CD4-positive, alpha-beta T cell (primary cell): Measurements from ENCODE around the gene CFAP298. TPM values are rescaled to one million over a fixed set of nuclear protein-coding genes. Genes with fewer than 3 reads are reported as not detected.
"Not testable (repeated sequence)": the region's sequence is repeated elsewhere in the genome, so short reads cannot be mapped to it uniquely, and the experiment has no call there.

Experiments
- ATAC-seq: fragments of 200-7000 bp; cut with Tn5 transposase; one replicate; pipeline ENCODE4 v1.10.0; 2022; ENCODE audit warnings: mild to moderate bottlenecking; ENCODE audit not compliant: poor library complexity
- CTCF ChIA-PET: fragments of 350-600 bp; sonication (Branson Sonifier 250); formaldehyde crosslinking; loops from one replicate; lab custom pipeline; 2021; ENCODE audit warnings: antibody characterized with exemption, inconsistent platforms; lab: Charles Lee
- POLR2A ChIA-PET: fragments of 350-600 bp; sonication (Branson Sonifier 250); formaldehyde crosslinking; loops from one replicate; lab custom pipeline; 2021; ENCODE audit warnings: antibody characterized with exemption, inconsistent platforms; lab: Charles Lee
- DNase-seq, 14 experiments: peaks; one replicate each; pipeline ENCODE4 v3.0.0-alpha.2; 2013 to 2020; ENCODE audit warnings: mixed read lengths in 2 of 14
- H3K27ac ChIP-seq, 2 donors: one replicate each; pipeline versions ENCODE4 v1.5.1 to v1.7.0; 2013; ENCODE audit warnings: low read length in 2 of 2, low read depth in 1 of 2, mild to moderate bottlenecking in 1 of 2
- H3K27me3 ChIP-seq, 2 experiments: 1 replicate in 1 of 2; 2 replicates in 1 of 2; pipeline versions ENCODE4 v1.6.1 to v1.7.0; 2013; ENCODE audit warnings: low read length in 2 of 2, control low read depth in 1 of 2, mild to moderate bottlenecking in 1 of 2, moderate library complexity in 1 of 2; ENCODE audit not compliant: insufficient read depth in 2 of 2, control insufficient read depth in 1 of 2
- H3K36me3 ChIP-seq: one replicate; pipeline ENCODE4 v1.6.1; 2013; ENCODE audit warnings: low read length, control low read depth; ENCODE audit not compliant: insufficient read depth
- H3K4me1 ChIP-seq: one replicate; pipeline ENCODE4 v1.6.1; 2013; ENCODE audit warnings: low read length, control low read depth; ENCODE audit not compliant: insufficient read depth
- H3K4me3 ChIP-seq: one replicate; pipeline ENCODE4 v1.5.1; 2013; ENCODE audit warnings: mild to moderate bottlenecking, low read length, moderate library complexity
- H3K9me3 ChIP-seq, 2 experiments: 1 replicate in 1 of 2; 2 replicates in 1 of 2; pipeline versions ENCODE4 v1.6.1 to v1.7.0; 2013; ENCODE audit warnings: low read length in 2 of 2, mild to moderate bottlenecking in 2 of 2, control low read depth in 1 of 2, moderate library complexity in 1 of 2; ENCODE audit not compliant: control insufficient read depth in 1 of 2, insufficient read depth in 1 of 2
- H3K27ac Mint-ChIP-seq: one replicate; pipeline ENCODE4 v1.8.0; 2020; ENCODE audit warnings: mixed read lengths
- H3K27me3 Mint-ChIP-seq: one replicate; pipeline ENCODE4 v1.8.0; 2021; ENCODE audit warnings: mixed read lengths
- H3K36me3 Mint-ChIP-seq: one replicate; pipeline ENCODE4 v1.8.0; 2021; ENCODE audit warnings: low read depth, mixed read lengths
- H3K4me1 Mint-ChIP-seq: one replicate; pipeline ENCODE4 v1.8.0; 2021; ENCODE audit warnings: low read depth, mixed read lengths
- H3K4me3 Mint-ChIP-seq: one replicate; pipeline ENCODE4 v1.8.0; 2020; ENCODE audit warnings: mild to moderate bottlenecking, mixed read lengths
- H3K9me3 Mint-ChIP-seq: one replicate; pipeline ENCODE4 v1.8.0; 2020; ENCODE audit warnings: mixed read lengths
- CTCF ChIP-seq: fragments of 200-600 bp; IDR thresholded peaks from one replicate; pipeline ENCODE4 v1.8.0; 2022; ENCODE audit warnings: antibody characterized with exemption, mild to moderate bottlenecking
- intact Hi-C, 2 experiments: fragments of 100-400 bp; cut with DNase I in 1 of 2; cut with micrococcal nuclease in 1 of 2; formaldehyde crosslinking; loops; one replicate each; pipeline versions ENCODE4 v1.15.1 to v1.9.0; 2023 to 2025; cut with DNase I, micrococcal nuclease
- total RNA-seq, 174 experiments: library from RNA in 2 of 174; stranded (reverse) in 2 of 174; gene quantifications; one replicate each; pipeline ENCODE4 v1.2.3 and lab custom pipeline; 2021 to 2026

Gene CFAP298
- total RNA-seq, 2 experiments from 2014 or later: 7.6 to 9.4 TPM

GRCh38 chr21:32641710-32642698, 29.8 kb upstream of the CFAP298 start:
- Mint-ChIP-seq H3K36me3 (peaks cover 66% of the 10 kb centered on the region), H3K4me3 (no peak overlapping the region), H3K27me3 (no peaks in the 10 kb centered on the region), H3K27ac (no peak overlapping the region), H3K9me3 (no peaks in the 10 kb centered on the region), H3K4me1 (no peaks in the 10 kb centered on the region)
- ChIA-PET POLR2A (no interaction called here), CTCF (no interaction called here)
- ATAC-seq: no peak
- TF ChIP-seq CTCF: no peak
- Histone ChIP-seq H3K27me3 (no peaks in the 10 kb centered on the region), H3K9me3 (no peaks in the 10 kb centered on the region), H3K36me3 (peaks cover 76% of the 10 kb centered on the region), H3K27ac (no peak overlapping the region), H3K4me1 (no peaks in the 10 kb centered on the region), H3K4me3 (no peak overlapping the region)
- DNase-seq: no peak
- intact Hi-C loops: no loop called here

- Histone ChIP-seq H3K4me3 (no peak overlapping the region), H3K36me3 (peaks cover 17% of the 10 kb centered on the region), H3K4me1 (no peaks in the 10 kb centered on the region), H3K27ac (no peak overlapping the region), H3K27me3 (no peaks in the 10 kb centered on the region), H3K9me3 (no peaks in the 10 kb centered on the region)
- CTCF ChIA-PET: interaction anchor here (1.4 kb wide), 1 partner anchor 26 kb away, joined by 5 read pairs; no protein-coding TSS in a partner anchor
- H3K4me1 Mint-ChIP-seq: peaks cover 4% of the 10 kb centered on the region
- ATAC-seq (no peak), DNase-seq (no peak)
- peaks cover 28% of the 10 kb centered on the region for H3K36me3 Mint-ChIP-seq
- POLR2A ChIA-PET: no interaction called here
- H3K9me3 Mint-ChIP-seq: no peaks in the 10 kb centered on the region
- TF ChIP-seq CTCF: no peak
- no peak overlapping the region for H3K4me3 Mint-ChIP-seq
- intact Hi-C loops: no loop called here
- H3K27ac Mint-ChIP-seq: no peak overlapping the region
- H3K27me3 Mint-ChIP-seq: peaks cover 8% of the 10 kb centered on the region
Observed at GRCh38 chr21:32626621-32627196, 14.5 kb upstream of the CFAP298 start.

- intact Hi-C loops, CTCF ChIA-PET, ATAC-seq: not testable (repeated sequence)
Observed at GRCh38 chr21:32618218-32618617, 6.0 kb upstream of the CFAP298 start.

More at GRCh38 chr21:32618218-32618617, 6.0 kb upstream of the CFAP298 start:
- H3K36me3 ChIP-seq, H3K9me3 ChIP-seq, H3K4me3 ChIP-seq, H3K27me3 ChIP-seq, H3K27ac Mint-ChIP-seq, H3K36me3 Mint-ChIP-seq, H3K4me3 Mint-ChIP-seq, H3K9me3 Mint-ChIP-seq, DNase-seq, H3K27ac ChIP-seq, H3K4me1 Mint-ChIP-seq, H3K4me1 ChIP-seq, POLR2A ChIA-PET: not testable (repeated sequence)
- peaks cover 23% of the 10 kb centered on the region for H3K27me3 Mint-ChIP-seq
